B cell (primary cell): ENCODE measurements around the gene GPI. TPM values are rescaled to one million over a fixed set of nuclear protein-coding genes. Genes with fewer than 3 reads are reported as not detected.

ENCODE experiments used
- ATAC-seq: fragments of 200-7000 bp; cut with Tn5 transposase; one replicate; pipeline ENCODE4 v1.10.0; 2021; ENCODE audit warnings: low read depth, mild to moderate bottlenecking, moderate number of reproducible peaks, moderate library complexity
- CTCF ChIA-PET: fragments of 350-600 bp; sonication (Branson Sonifier 250); formaldehyde crosslinking; loops from one replicate; lab custom pipeline; 2021; ENCODE audit warnings: antibody characterized with exemption, inconsistent platforms; lab: Charles Lee
- POLR2A ChIA-PET: fragments of 350-600 bp; sonication (Branson Sonifier 250); formaldehyde crosslinking; loops from one replicate; lab custom pipeline; 2021; ENCODE audit warnings: antibody characterized with exemption; lab: Charles Lee
- DNase-seq: peaks from one replicate; pipeline ENCODE4 v3.0.0; 2013
- H2AFZ ChIP-seq: 2 replicates; pipeline ENCODE4 v1.6.1; 2012; ENCODE audit warnings: mild to moderate bottlenecking, low read depth, low read length; ENCODE audit not compliant: insufficient read depth, poor library complexity, severe bottlenecking
- H3K27ac ChIP-seq, 2 donors: 1 replicate in 1 of 2; 2 replicates in 1 of 2; pipeline ENCODE4 v1.5.1; 2012 to 2013; ENCODE audit warnings: low read length in 2 of 2, mild to moderate bottlenecking in 2 of 2, moderate library complexity in 1 of 2
- H3K27me3 ChIP-seq, 4 experiments: fragments of 200-600 bp in 1 of 4; sonication (generic) in 1 of 4; replicated peaks in 1 of 4; 1 replicate in 2 of 4; 2 replicates in 2 of 4; pipeline versions ENCODE4 v1.6.1 to v1.7.0; 2013 to 2016; ENCODE audit warnings: low read length in 3 of 4, mild to moderate bottlenecking in 2 of 4, mixed read lengths in 1 of 4, moderate library complexity in 1 of 4; ENCODE audit not compliant: insufficient read depth in 4 of 4, control insufficient read depth in 3 of 4; ENCODE audit errors: control extremely low read depth in 1 of 4
- H3K36me3 ChIP-seq, 2 experiments: replicated peaks in 1 of 2; 1 replicate in 1 of 2; 2 replicates in 1 of 2; pipeline versions ENCODE4 v1.6.1 to v1.7.1; 2013; ENCODE audit warnings: low read length in 1 of 2; ENCODE audit not compliant: insufficient read depth in 2 of 2, control insufficient read depth in 1 of 2; ENCODE audit errors: control extremely low read depth in 1 of 2, extremely low read depth in 1 of 2
- H3K4me1 ChIP-seq, 2 donors: fragments of 200-600 bp in 1 of 2; sonication (generic) in 1 of 2; 1 replicate in 1 of 2; 2 replicates in 1 of 2; pipeline versions ENCODE4 v1.5.1 to v1.6.1; 2013 to 2017; ENCODE audit warnings: low read length in 2 of 2; ENCODE audit not compliant: control insufficient read depth in 2 of 2, insufficient read depth in 2 of 2
- H3K4me2 ChIP-seq: replicated peaks from 2 replicates; pipeline ENCODE3; 2012; ENCODE audit warnings: mild to moderate bottlenecking, low read depth, low read length; ENCODE audit not compliant: poor library complexity, severe bottlenecking
- H3K4me3 ChIP-seq, 5 experiments: fragments of 200-600 bp in 1 of 5; sonication (generic) in 1 of 5; 1 replicate in 3 of 5; 2 replicates in 2 of 5; pipeline versions ENCODE4 v1.5.1 to v1.7.0; 2011 to 2016; ENCODE audit warnings: low read length in 4 of 5, mild to moderate bottlenecking in 4 of 5, low read depth in 2 of 5, control low read depth in 1 of 5, moderate library complexity in 1 of 5; ENCODE audit not compliant: insufficient read depth in 1 of 5; ENCODE audit errors: control extremely low read depth in 1 of 5, extremely low read depth in 1 of 5
- H3K79me2 ChIP-seq: fragments of 200-600 bp; sonication (generic); one replicate; pipeline ENCODE4 v1.6.0; 2016; ENCODE audit warnings: low read length; ENCODE audit not compliant: control insufficient read depth, insufficient read depth
- H3K9ac ChIP-seq: fragments of 200-600 bp; sonication (generic); 2 replicates; pipeline ENCODE4 v1.6.1; 2017; ENCODE audit warnings: mild to moderate bottlenecking, low read length, moderate library complexity
- H3K9me3 ChIP-seq, 3 donors: one replicate each; pipeline versions ENCODE4 v1.6.1 to v1.7.1; 2013; ENCODE audit warnings: low read length in 2 of 3; ENCODE audit not compliant: control insufficient read depth in 2 of 3, insufficient read depth in 1 of 3; ENCODE audit errors: control extremely low read depth in 1 of 3
- H4K20me1 ChIP-seq: 2 replicates; pipeline ENCODE4 v1.6.0; 2012; ENCODE audit warnings: mild to moderate bottlenecking, low read length; ENCODE audit not compliant: insufficient read depth, control insufficient read depth, poor library complexity, severe bottlenecking
- H3K27ac Mint-ChIP-seq: one replicate; pipeline ENCODE4 v1.8.0; 2021; ENCODE audit warnings: mixed read lengths
- H3K27me3 Mint-ChIP-seq: one replicate; pipeline ENCODE4 v1.8.0; 2021; ENCODE audit warnings: mixed read lengths
- H3K4me1 Mint-ChIP-seq: one replicate; pipeline ENCODE4 v1.8.0; 2021; ENCODE audit warnings: mixed read lengths
- H3K4me3 Mint-ChIP-seq: one replicate; pipeline ENCODE4 v1.8.0; 2021; ENCODE audit warnings: mixed read lengths
- H3K9me3 Mint-ChIP-seq: one replicate; pipeline ENCODE4 v1.8.0; 2022; ENCODE audit warnings: mixed read lengths; ENCODE audit not compliant: insufficient read depth
- EZH2 ChIP-seq: IDR thresholded peaks from 2 replicates; pipeline ENCODE4 v1.6.1; 2012; ENCODE audit warnings: borderline replicate concordance, low read depth, mild to moderate bottlenecking, moderate library complexity, low read length; ENCODE audit not compliant: insufficient read depth, poor library complexity, severe bottlenecking
- WGBS: methylation state at CpG from one replicate; pipeline ENCODE4 v1.1.5; 2013; ENCODE audit warnings: missing lambda C conversion rate; ENCODE audit not compliant: insufficient coverage; 5-methylcytosine and 5-hydroxymethylcytosine counted together
- intact Hi-C: fragments of 100-400 bp; cut with micrococcal nuclease; formaldehyde crosslinking; loops from one replicate; pipeline ENCODE4 v1.10.0; 2022
- polyA plus RNA-seq: library from polyadenylated mRNA; depleted of rRNA; stranded (reverse); fragments of >200 nt; gene quantifications from 2 replicates; pipeline ENCODE4 v1.2.3, GENCODE V29; 2012
- total RNA-seq, 2 donors: library from RNA; stranded (reverse); fragments of 120-200 nt in 1 of 2; gene quantifications; 1 replicate in 1 of 2; 2 replicates in 1 of 2; pipeline versions ENCODE4 v1.2.3 to v1.2.4, GENCODE V29; 2013 to 2022
- TF ChIP-seq, protein P1 (sequence below): fragments of 200-600 bp; IDR thresholded peaks from one replicate; pipeline ENCODE4 v1.8.0; 2022; ENCODE audit warnings: antibody characterized with exemption, mild to moderate bottlenecking

Gene GPI
- total and polyA plus RNA-seq, 2 donors (not counting 1 experiment from before 2014, with no cell fraction given), result 74.5 to 102 TPM

DNA sequence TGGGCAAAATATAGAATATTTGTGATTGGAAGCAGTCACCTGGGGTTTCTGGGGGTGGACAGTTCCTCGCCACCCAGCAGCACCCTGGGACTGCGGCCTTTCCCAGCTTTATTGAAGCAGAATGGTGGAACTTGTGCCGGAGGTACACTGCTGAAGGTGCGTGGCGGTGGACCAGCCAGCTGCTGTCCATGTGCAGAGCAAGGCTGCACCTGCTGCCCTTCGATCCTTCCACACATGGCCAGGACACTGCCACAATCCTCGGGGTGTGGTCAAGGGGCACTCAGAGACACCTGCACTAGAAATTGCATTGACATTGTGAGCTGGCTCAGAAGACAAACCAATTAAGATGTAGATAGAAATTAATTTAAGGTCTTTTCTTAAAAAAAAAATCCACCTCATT, 11.4 kb upstream of the GPI start:
- H3K4me2 ChIP-seq, result no peak overlapping the region
- no peaks in the 10 kb centered on the region for H4K20me1 ChIP-seq
- TF ChIP-seq, protein P1, sequence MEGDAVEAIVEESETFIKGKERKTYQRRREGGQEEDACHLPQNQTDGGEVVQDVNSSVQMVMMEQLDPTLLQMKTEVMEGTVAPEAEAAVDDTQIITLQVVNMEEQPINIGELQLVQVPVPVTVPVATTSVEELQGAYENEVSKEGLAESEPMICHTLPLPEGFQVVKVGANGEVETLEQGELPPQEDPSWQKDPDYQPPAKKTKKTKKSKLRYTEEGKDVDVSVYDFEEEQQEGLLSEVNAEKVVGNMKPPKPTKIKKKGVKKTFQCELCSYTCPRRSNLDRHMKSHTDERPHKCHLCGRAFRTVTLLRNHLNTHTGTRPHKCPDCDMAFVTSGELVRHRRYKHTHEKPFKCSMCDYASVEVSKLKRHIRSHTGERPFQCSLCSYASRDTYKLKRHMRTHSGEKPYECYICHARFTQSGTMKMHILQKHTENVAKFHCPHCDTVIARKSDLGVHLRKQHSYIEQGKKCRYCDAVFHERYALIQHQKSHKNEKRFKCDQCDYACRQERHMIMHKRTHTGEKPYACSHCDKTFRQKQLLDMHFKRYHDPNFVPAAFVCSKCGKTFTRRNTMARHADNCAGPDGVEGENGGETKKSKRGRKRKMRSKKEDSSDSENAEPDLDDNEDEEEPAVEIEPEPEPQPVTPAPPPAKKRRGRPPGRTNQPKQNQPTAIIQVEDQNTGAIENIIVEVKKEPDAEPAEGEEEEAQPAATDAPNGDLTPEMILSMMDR, result no peak
- TF ChIP-seq EZH2, result no peak
- H3K36me3 ChIP-seq, result peaks cover 0 to 43% of the 10 kb centered on the region in 2 experiments
- H3K27ac ChIP-seq, result no peak overlapping the region
- H3K9ac ChIP-seq, result no peak overlapping the region
- POLR2A ChIA-PET, result no interaction called here
- no peaks in the 10 kb centered on the region for H3K27me3 Mint-ChIP-seq
- H3K27ac Mint-ChIP-seq, result no peak overlapping the region
- H3K9me3 ChIP-seq, result no peaks in the 10 kb centered on the region
- peaks cover 10% of the 10 kb centered on the region for H3K4me1 Mint-ChIP-seq
- H3K4me1 ChIP-seq, result peaks cover 4 to 5% of the 10 kb centered on the region in 2 donors
- H2AFZ ChIP-seq, result no peak overlapping the region
- CTCF ChIA-PET, result interaction anchor here (1.0 kb wide), 1 partner anchor 13 kb away, joined by 3 read pairs; no protein-coding TSS in a partner anchor
- ATAC-seq (no peak), DNase-seq (no peak)
- H3K4me3 ChIP-seq, result no peak overlapping the region
- no peaks in the 10 kb centered on the region for H3K27me3 ChIP-seq
- intact Hi-C loops, result no loop called here
- no peak overlapping the region for H3K4me3 Mint-ChIP-seq
- H3K9me3 Mint-ChIP-seq, result no peaks in the 10 kb centered on the region
- no peaks in the 10 kb centered on the region for H3K79me2 ChIP-seq
- WGBS, result 97% methylated on average over 6 of the region's 7 CpGs

DNA sequence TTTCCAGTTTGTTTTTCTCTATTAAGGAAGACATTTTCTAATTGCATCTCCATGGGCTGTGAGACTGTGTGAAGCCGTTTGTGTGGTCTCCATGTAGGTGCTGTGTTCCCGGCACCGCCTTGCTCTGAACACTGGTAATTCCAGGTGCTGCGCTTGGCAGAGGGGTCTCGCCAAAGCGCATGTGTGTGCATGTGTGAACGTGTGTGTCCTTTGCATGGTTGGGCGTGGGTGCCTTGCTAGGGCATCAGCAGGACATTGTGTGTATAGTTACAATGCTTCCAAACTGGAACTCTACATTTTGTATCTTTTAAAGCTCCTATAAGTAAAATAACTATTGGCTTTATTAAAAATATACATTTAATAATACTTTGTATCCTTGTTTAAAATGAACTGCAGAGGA, 9.8 kb upstream of the GPI start:
- intact Hi-C loops, result no loop called here
- TF ChIP-seq EZH2, result no peak
- TF ChIP-seq, protein P1, result no peak
- H3K9ac ChIP-seq, result no peak overlapping the region

More for the DNA sequence above, 9.8 kb upstream of the GPI start:
- Mint-ChIP-seq H3K9me3 (no peaks in the 10 kb centered on the region), H3K4me3 (no peak overlapping the region), H3K4me1 (peaks cover 24% of the 10 kb centered on the region), H3K27me3 (no peaks in the 10 kb centered on the region), H3K27ac (no peak overlapping the region)
- Histone ChIP-seq H3K36me3 (peaks cover 0 to 29% of the 10 kb centered on the region in 2 experiments), H3K4me1 (peaks cover 11 to 19% of the 10 kb centered on the region in 2 donors), H3K27me3 (no peaks in the 10 kb centered on the region), H3K79me2 (no peaks in the 10 kb centered on the region), H4K20me1 (no peaks in the 10 kb centered on the region), H3K4me2 (no peak overlapping the region), H3K4me3 (no peak overlapping the region), H3K9me3 (no peaks in the 10 kb centered on the region), H3K27ac (no peak overlapping the region), H2AFZ (no peak overlapping the region)
- no peak for ATAC-seq
- WGBS, result 100% methylated on average over 4 of the region's 8 CpGs
- ChIA-PET POLR2A (no interaction called here), CTCF (interaction anchor here (1.0 to 1.5 kb wide), 2 partner anchors 9 to 10 kb away, joined by 3 to 5 read pairs; partner anchors contain the start of gene GPI)
- no peak for DNase-seq
